DOHH2 (cell line): ENCODE measurements around the gene GRID2.

Experiments
- CTCF ChIP-seq: fragments of 200-600 bp; sonication (generic); IDR thresholded peaks from one replicate; pipeline ENCODE4 v1.5.1; 2014; ENCODE audit warnings: antibody characterized with exemption, mild to moderate bottlenecking, low read depth, low read length; ENCODE audit not compliant: poor library complexity, severe bottlenecking
- EZH2phosphoT487 ChIP-seq: fragments of 200-600 bp; sonication (generic); IDR thresholded peaks from 2 replicates; pipeline ENCODE4 v1.6.1; 2017; ENCODE audit warnings: borderline replicate concordance, mild to moderate bottlenecking, antibody characterized with exemption, low read length, moderate library complexity, mixed read lengths

GRCh38 chr4:92522356-92522755 is 218.6 kb downstream of the GRID2 start:
- TF ChIP-seq CTCF, result no peak
- no peak for TF ChIP-seq EZH2phosphoT487
